ENCODE results near the gene AP5Z1.

- TF ChIP-seq EZH2 (IDR thresholded peaks at IDR 0.05) = no peak
- TF ChIP-seq POLR2AphosphoS5 (IDR thresholded peaks at IDR 0.05; ENCODE audit: borderline replicate concordance, low read depth, low read length) = no peak
- TF ChIP-seq FOXP2 (optimal IDR thresholded peaks at IDR 0.05; ENCODE audit: control extremely low read depth, extremely low read length, insufficient read depth) = no peak
Observed at GRCh38 chr7:4833176-4833575, 57.8 kb downstream of the AP5Z1 start.

Measured in SK-N-MC (cell line).